Neural cell (in vitro differentiated cells): Measurements from ENCODE around the gene BANP. TPM values are rescaled to one million over a fixed set of nuclear protein-coding genes. Genes with fewer than 3 reads are reported as not detected.
A peak's percentile ranks its signal among the peaks of the same experiment; 100 is the strongest.

Source experiments
- H2AFZ ChIP-seq: fragments of 200-600, 300-800 bp; sonication (generic), shearing (Covaris generic); 2 replicates; pipeline ENCODE4 v1.6.0; 2014; ENCODE audit warnings: low read depth, mild to moderate bottlenecking, antibody characterized with exemption, low read length, moderate library complexity
- H3F3A ChIP-seq: fragments of 200-600 bp; shearing (Covaris generic); 2 replicates; pipeline ENCODE4 v1.6.1; 2016; ENCODE audit warnings: mild to moderate bottlenecking, moderate library complexity, mixed read lengths, antibody characterized with exemption, low read length; ENCODE audit not compliant: insufficient read depth, poor library complexity, severe bottlenecking
- H3K27ac ChIP-seq: fragments of 200-600, 300-800 bp; sonication (generic), shearing (Covaris generic); 2 replicates; pipeline ENCODE4 v1.5.1; 2014; ENCODE audit warnings: mild to moderate bottlenecking, low read length, moderate library complexity
- H3K27me3 ChIP-seq: fragments of 300-800, 200-600 bp; sonication (generic), shearing (Covaris generic); 2 replicates; pipeline ENCODE4 v1.6.0; 2014; ENCODE audit warnings: mild to moderate bottlenecking, low read depth, low read length, moderate library complexity; ENCODE audit not compliant: insufficient read depth
- H3K36me3 ChIP-seq: fragments of 300-800, 200-600 bp; sonication (generic), shearing (Covaris generic); 2 replicates; pipeline ENCODE4 v1.5.1; 2014; ENCODE audit warnings: mild to moderate bottlenecking, antibody characterized with exemption, low read length, moderate library complexity; ENCODE audit not compliant: insufficient read depth
- H3K4me2 ChIP-seq: fragments of 300-800, 200-600 bp; sonication (generic), shearing (Covaris generic); 2 replicates; pipeline ENCODE4 v1.6.0; 2014; ENCODE audit warnings: mild to moderate bottlenecking, low read length
- H3K4me3 ChIP-seq: fragments of 300-800, 200-600 bp; sonication (generic), shearing (Covaris generic); 2 replicates; pipeline ENCODE4 v1.5.1; 2014; ENCODE audit warnings: mild to moderate bottlenecking, low read length, moderate library complexity
- H3K79me2 ChIP-seq: fragments of 200-600 bp; shearing (Covaris generic); replicated peaks from 2 replicates; pipeline ENCODE4 v1.6.0; 2014; ENCODE audit warnings: mild to moderate bottlenecking, low read length, moderate library complexity; ENCODE audit not compliant: insufficient read depth
- H3K9ac ChIP-seq: fragments of 300-800, 200-600 bp; sonication (generic), shearing (Covaris generic); 2 replicates; pipeline ENCODE4 v1.6.1; 2016; ENCODE audit warnings: mild to moderate bottlenecking, low read length, mixed read lengths
- H3K9me2 ChIP-seq: fragments of 200-600 bp; shearing (Covaris generic); 2 replicates; pipeline ENCODE4 v1.6.1; 2016; ENCODE audit warnings: mild to moderate bottlenecking, low read length, mixed read lengths; ENCODE audit not compliant: insufficient read depth
- H3K9me3 ChIP-seq: fragments of 200-600, 300-800 bp; sonication (generic), shearing (Covaris generic); 2 replicates; pipeline ENCODE4 v1.6.1; 2016; ENCODE audit warnings: mild to moderate bottlenecking, mixed run types, low read length, moderate library complexity, mixed read lengths
- H4K20me1 ChIP-seq: fragments of 200-600 bp; shearing (Covaris generic); 2 replicates; pipeline ENCODE4 v1.6.1; 2016; ENCODE audit warnings: mild to moderate bottlenecking, mixed run types; ENCODE audit not compliant: insufficient read depth
- EP300 ChIP-seq: fragments of 450-650 bp; conservative IDR thresholded peaks from 2 replicates; pipeline ENCODE4 v1.6.1; 2014; ENCODE audit warnings: antibody characterized with exemption, mild to moderate bottlenecking, moderate library complexity; ENCODE audit not compliant: poor library complexity, severe bottlenecking
- EZH2 ChIP-seq: fragments of 200-600, 300-800 bp; shearing (Covaris generic), sonication (generic); IDR thresholded peaks from 2 replicates; pipeline ENCODE4 v1.6.1; 2014; ENCODE audit warnings: antibody characterized with exemption, low read length, borderline replicate concordance, mild to moderate bottlenecking; ENCODE audit not compliant: insufficient read depth, poor library complexity, severe bottlenecking
- MXI1 ChIP-seq: fragments of 450-650 bp; conservative IDR thresholded peaks from 2 replicates; pipeline ENCODE4 v1.6.1; 2014; ENCODE audit warnings: antibody characterized with exemption, mild to moderate bottlenecking; ENCODE audit not compliant: poor library complexity, severe bottlenecking
- POLR2AphosphoS5 ChIP-seq: IDR thresholded peaks from 2 replicates; pipeline ENCODE4 v1.6.1; 2012
- RAD21 ChIP-seq: fragments of 450-650 bp; conservative IDR thresholded peaks from 2 replicates; pipeline ENCODE4 v1.6.1; 2014; ENCODE audit warnings: antibody characterized with exemption, mild to moderate bottlenecking, moderate library complexity
- SMC3 ChIP-seq: fragments of 450-650 bp; conservative IDR thresholded peaks from 2 replicates; pipeline ENCODE4 v1.6.1; 2014; ENCODE audit warnings: antibody characterized with exemption, mild to moderate bottlenecking, moderate library complexity; ENCODE audit not compliant: poor library complexity
- TAF1 ChIP-seq: IDR thresholded peaks from 2 replicates; pipeline ENCODE4 v1.6.1; 2012; ENCODE audit warnings: low read depth
- polyA plus RNA-seq: library from polyadenylated mRNA; depleted of rRNA; stranded (reverse); fragments of >200 nt; gene quantifications from 2 replicates; pipeline ENCODE4 v1.2.3, GENCODE V29; 2014
- TF ChIP-seq, protein P1 (sequence below): fragments of 450-650 bp; IDR thresholded peaks from 2 replicates; pipeline ENCODE4 v1.5.1; 2014; ENCODE audit warnings: antibody characterized with exemption, mild to moderate bottlenecking, moderate library complexity; ENCODE audit not compliant: poor library complexity, severe bottlenecking
- TF ChIP-seq, protein P2 (sequence below): IDR thresholded peaks from 2 replicates; pipeline ENCODE4 v1.6.1; 2012; ENCODE audit warnings: borderline replicate concordance

BANP gene
- polyA plus RNA-seq, 1 donor from 2014 or later, result 20.6 TPM

DNA sequence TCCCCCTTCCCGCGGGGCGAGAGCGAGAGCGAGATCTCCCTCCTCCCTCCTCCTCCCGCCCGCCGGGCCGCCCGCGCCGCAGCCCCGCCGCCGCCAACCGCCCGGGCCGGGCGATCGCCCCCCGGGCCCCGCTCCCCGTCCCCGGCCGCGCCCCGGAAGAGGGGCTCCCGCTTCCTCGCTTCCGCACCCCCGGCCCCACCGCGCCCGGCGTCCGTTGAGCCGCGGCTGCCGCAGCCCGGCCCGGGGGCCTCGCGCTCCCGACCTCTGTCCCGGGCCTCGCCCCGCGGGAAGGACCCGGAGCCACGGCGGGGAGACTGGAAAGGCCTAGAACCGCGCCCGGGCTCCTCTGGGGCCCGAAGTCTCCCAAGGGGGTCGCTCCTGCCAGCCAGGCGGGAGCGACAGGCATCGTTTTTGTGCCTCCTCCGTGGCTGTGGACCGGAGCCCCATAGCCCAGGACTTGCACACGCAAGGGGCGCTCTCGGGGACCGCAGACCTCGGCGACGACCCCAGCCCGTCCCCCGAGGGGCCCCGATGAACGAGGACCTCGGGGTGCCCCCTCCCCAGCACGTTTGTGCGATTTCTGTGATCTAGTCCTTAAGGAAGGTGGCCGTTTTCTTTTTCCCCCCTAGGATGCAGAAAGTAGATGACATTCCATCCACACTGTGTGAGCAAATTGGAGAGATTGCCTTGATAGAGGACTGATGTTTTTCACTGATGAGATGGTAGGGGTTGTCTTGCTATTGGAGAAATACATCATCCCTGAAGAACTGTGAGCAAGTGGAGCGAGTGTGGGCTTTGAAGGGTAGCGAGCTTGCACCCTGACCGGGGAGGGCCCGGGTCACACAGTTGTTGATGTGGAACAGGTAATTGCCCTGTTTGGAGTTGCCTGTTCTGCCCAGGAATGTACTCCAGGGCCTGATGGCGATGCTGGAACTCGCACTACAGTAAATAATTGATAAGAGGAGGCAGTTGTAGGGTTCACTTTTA lies 611 bp downstream of the BANP start:
- Histone ChIP-seq H3K36me3 (no peaks in the 10 kb centered on the region), H3K27ac (peak overlapping the region; percentile 93), H3K4me3 (peak overlapping the region; percentile 85), H3K9me2 (no peaks in the 10 kb centered on the region), H3K27me3 (no peaks in the 10 kb centered on the region), H2AFZ (peak overlapping the region; percentile 79), H3K9me3 (no peaks in the 10 kb centered on the region), H4K20me1 (no peaks in the 10 kb centered on the region), H3K9ac (peak overlapping the region; percentile 97), H3K4me2 (peak overlapping the region; percentile 95), H3F3A (no peaks in the 10 kb centered on the region), H3K79me2 (peaks cover 27% of the 10 kb centered on the region)
- TF ChIP-seq MXI1 (no peak), SMC3 (peak; percentile 18), RAD21 (no peak), EP300 (no peak), TAF1 (no peak), EZH2 (no peak), POLR2AphosphoS5 (no peak)
- TF ChIP-seq, protein P1, sequence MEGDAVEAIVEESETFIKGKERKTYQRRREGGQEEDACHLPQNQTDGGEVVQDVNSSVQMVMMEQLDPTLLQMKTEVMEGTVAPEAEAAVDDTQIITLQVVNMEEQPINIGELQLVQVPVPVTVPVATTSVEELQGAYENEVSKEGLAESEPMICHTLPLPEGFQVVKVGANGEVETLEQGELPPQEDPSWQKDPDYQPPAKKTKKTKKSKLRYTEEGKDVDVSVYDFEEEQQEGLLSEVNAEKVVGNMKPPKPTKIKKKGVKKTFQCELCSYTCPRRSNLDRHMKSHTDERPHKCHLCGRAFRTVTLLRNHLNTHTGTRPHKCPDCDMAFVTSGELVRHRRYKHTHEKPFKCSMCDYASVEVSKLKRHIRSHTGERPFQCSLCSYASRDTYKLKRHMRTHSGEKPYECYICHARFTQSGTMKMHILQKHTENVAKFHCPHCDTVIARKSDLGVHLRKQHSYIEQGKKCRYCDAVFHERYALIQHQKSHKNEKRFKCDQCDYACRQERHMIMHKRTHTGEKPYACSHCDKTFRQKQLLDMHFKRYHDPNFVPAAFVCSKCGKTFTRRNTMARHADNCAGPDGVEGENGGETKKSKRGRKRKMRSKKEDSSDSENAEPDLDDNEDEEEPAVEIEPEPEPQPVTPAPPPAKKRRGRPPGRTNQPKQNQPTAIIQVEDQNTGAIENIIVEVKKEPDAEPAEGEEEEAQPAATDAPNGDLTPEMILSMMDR, result peak; percentile 50
- TF ChIP-seq, protein P2, sequence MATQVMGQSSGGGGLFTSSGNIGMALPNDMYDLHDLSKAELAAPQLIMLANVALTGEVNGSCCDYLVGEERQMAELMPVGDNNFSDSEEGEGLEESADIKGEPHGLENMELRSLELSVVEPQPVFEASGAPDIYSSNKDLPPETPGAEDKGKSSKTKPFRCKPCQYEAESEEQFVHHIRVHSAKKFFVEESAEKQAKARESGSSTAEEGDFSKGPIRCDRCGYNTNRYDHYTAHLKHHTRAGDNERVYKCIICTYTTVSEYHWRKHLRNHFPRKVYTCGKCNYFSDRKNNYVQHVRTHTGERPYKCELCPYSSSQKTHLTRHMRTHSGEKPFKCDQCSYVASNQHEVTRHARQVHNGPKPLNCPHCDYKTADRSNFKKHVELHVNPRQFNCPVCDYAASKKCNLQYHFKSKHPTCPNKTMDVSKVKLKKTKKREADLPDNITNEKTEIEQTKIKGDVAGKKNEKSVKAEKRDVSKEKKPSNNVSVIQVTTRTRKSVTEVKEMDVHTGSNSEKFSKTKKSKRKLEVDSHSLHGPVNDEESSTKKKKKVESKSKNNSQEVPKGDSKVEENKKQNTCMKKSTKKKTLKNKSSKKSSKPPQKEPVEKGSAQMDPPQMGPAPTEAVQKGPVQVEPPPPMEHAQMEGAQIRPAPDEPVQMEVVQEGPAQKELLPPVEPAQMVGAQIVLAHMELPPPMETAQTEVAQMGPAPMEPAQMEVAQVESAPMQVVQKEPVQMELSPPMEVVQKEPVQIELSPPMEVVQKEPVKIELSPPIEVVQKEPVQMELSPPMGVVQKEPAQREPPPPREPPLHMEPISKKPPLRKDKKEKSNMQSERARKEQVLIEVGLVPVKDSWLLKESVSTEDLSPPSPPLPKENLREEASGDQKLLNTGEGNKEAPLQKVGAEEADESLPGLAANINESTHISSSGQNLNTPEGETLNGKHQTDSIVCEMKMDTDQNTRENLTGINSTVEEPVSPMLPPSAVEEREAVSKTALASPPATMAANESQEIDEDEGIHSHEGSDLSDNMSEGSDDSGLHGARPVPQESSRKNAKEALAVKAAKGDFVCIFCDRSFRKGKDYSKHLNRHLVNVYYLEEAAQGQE, result peak; percentile 53

DNA sequence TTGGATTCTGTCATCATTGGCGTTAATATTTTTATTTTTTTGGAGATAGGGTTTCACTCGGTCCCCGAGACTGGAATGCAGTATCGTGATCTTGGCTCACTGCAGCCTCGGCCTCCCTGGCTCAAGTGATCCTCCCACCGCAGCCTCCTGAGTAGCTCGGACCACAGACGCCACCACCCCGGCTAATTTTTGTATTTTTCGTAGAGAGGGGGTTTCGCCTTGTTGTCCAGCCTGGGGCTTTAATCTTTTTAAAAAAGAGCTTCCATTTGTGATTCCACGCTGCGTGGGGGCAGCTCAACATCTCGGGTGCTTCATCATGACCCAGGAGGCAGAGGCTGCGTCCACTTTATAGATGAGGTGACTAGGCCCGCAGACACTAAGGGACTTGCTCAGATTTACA lies 1.5 kb downstream of the BANP start:
- no peaks in the 10 kb centered on the region for H4K20me1 ChIP-seq
- TF ChIP-seq EP300 (no peak), MXI1 (no peak), SMC3 (no peak), RAD21 (no peak)
- no peaks in the 10 kb centered on the region for H3K27me3 ChIP-seq
- H3K9me2 ChIP-seq, result no peaks in the 10 kb centered on the region
- H3K9ac ChIP-seq, result peak overlapping the region; percentile 97
- H3K9me3 ChIP-seq, result no peaks in the 10 kb centered on the region
- no peaks in the 10 kb centered on the region for H3K36me3 ChIP-seq
- peaks cover 29% of the 10 kb centered on the region for H3K79me2 ChIP-seq
- H3K4me3 ChIP-seq, result peak overlapping the region; percentile 85
- H3K4me2 ChIP-seq, result peak overlapping the region; percentile 95
- no peaks in the 10 kb centered on the region for H3F3A ChIP-seq
- no peak overlapping the region for H2AFZ ChIP-seq
- peak overlapping the region; percentile 93 for H3K27ac ChIP-seq
